NCI-H524 treated with DMSO at 0.1 percent for 48 hours (cell line): ENCODE measurements around the gene RNF5.
"Not testable (repeated sequence)": the region's sequence is repeated elsewhere in the genome, so short reads cannot be mapped to it uniquely, and the experiment has no call there.

Experiments used
- DNase-seq: peaks from one replicate; lab custom pipeline; 2025; lab: John Stamatoyannopoulos, UW

The RNF5 gene

GRCh38 chr6:32210191-32210601, 32.0 kb downstream of the RNF5 start:
- DNase-seq = no peak

GRCh38 chr6:32211432-32211831, 33.2 kb downstream of the RNF5 start:
- not testable (repeated sequence) for DNase-seq

GRCh38 chr6:32212076-32212760, 34.0 kb downstream of the RNF5 start:
- no peak for DNase-seq

- no peak for DNase-seq
Measured at GRCh38 chr6:32213649-32214048, 35.4 kb downstream of the RNF5 start.

- DNase-seq = no peak
Measured at GRCh38 chr6:32214126-32214525, 35.9 kb downstream of the RNF5 start.

- no peak for DNase-seq
Measured at GRCh38 chr6:32215617-32216016, 37.4 kb downstream of the RNF5 start.

GRCh38 chr6:32216285-32216684, 38.1 kb downstream of the RNF5 start:
- no peak for DNase-seq

- DNase-seq = no peak
Measured at GRCh38 chr6:32216998-32217397, 38.8 kb downstream of the RNF5 start.

GRCh38 chr6:32218167-32218566, 40.0 kb downstream of the RNF5 start:
- no peak for DNase-seq

GRCh38 chr6:32220021-32220420, 41.8 kb downstream of the RNF5 start:
- DNase-seq = no peak

GRCh38 chr6:32222333-32223230, 44.4 kb downstream of the RNF5 start:
- DNase-seq = no peak

GRCh38 chr6:32223258-32224235, 45.3 kb downstream of the RNF5 start, which contains the start of gene NOTCH4:
TSS of gene NOTCH4 (minus strand) at chr6:32224067. CDS start at chr6:32223928, 139 bp downstream.
- DNase-seq = no peak

- no peak for DNase-seq
Measured at GRCh38 chr6:32224696-32225095, 46.5 kb downstream of the RNF5 start.

- no peak for DNase-seq
Measured at GRCh38 chr6:32226434-32226833, 48.2 kb downstream of the RNF5 start.
